CD4-positive, alpha-beta T cell treated with Interleukin-21 for 1 hour (primary cell): Measurements from ENCODE around the gene WDR54.
"Not testable (repeated sequence)": the region's sequence is repeated elsewhere in the genome, so short reads cannot be mapped to it uniquely, and the experiment has no call there.

Experiments used
- DNase-seq: peaks from one replicate; pipeline ENCODE4 v3.0.0-alpha.2; 2020

WDR54 gene

DNA sequence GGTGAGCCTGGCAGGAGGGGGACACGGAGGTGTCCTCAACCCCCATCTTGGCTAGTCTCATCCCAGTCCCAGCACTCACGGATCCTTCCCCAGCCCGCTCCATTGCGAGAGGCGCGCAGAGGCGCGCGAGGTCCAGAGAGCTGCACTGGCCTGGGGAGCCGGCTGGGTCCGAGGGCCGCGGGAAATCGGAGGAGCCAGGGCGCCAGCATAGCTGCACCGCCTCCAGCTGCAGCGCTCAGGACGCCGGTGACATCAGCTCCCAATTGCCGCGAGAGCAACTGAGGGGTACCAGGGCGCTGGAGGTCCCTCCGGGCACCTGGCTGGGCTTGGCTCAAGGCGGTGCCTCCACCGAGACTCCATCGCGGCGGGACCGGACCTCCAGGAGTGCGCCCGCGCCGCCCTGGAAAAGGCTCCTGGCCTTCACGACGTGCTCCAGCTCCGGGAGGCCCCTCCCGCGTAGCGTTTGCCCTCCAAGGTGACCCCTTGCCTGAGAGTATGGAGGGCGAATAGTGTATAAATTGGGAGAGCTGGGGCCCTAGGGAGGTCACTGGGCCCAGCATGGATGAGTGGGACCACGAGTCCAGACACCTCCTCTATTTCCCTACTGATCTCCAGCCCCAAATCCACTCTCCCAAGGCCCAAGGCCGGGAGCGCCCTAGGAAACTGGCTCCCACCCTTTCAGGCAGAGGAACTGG is 14.7 kb downstream of the WDR54 start:
- no peak for DNase-seq

DNA sequence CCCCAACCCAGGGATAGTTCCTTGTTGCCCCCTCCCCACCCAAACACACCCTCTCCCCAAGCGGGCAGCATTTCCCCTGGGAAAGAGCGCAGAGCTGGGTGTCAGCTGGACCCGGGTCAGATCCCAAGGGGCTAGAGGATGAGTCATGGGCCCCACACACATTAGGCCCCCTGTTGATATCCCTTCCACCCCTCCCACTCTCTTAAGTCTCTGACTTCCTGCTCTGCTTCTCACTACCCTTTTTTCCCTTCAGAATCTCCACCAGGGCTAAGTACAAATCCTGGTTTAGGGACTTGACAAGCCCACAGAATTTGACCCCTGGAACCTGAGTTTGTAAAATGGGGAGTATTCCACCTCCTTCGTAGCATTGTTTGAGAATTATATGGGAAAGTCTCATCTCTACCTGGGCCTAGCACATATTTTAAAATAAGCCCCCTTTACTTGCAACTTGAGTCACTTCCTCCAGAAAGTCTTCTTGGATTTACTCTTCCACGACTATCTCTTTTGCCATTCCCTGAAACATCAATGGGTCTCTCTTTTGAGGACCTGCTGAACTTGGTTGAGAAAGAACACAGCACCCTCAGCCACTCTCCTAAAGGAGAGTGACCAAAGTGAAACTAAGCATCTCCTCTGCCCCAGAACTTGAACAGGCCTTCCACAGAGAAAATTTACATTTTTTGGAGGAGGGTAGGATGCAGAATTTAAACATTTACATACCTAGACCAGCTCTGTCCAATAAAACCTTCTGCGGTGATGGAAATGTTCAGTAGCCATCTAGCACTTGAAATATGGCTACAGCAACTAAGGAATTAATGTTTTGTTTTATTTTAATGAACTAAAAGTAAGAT is 15.5 kb downstream of the WDR54 start:
- DNase-seq = no peak

DNA sequence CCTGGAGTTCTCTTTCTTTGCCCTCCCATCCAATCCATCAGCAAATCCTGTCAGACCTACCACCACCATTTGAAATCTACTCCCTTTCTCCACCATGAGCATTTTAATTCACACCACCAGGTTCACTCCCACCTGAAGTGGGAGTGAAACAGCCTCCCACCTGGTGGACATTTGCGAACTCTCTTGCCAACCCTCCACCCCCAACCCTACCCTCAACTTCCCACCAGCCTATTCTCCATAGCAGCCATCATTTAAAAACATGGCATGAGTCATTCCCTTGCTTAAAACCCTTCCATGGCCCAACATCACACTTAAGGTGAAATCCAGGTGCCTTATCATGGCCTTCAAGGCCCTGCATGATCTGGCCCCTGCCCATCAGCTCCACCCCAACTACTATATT is 16.7 kb downstream of the WDR54 start:
- no peak for DNase-seq

DNA sequence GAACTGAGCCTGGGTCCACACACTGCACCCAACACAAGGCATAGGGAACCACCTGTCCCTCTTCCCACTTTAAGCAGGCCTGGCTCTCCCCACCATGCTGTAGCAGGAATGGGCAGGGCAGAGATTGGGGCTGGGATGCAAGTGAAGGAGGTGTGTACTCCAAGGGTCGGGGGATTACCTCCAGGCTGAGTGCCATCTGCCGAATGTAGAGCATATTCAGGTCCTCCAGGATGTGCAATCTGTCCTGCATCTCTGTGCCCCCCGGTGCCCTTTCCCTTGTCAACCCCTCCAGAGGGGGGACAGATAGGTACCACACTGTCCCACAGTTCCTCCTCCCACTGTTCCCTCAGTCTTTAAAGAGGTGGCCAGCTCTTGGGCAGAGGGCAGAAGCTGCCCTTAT is 17.8 kb downstream of the WDR54 start:
- DNase-seq = no peak

DNA sequence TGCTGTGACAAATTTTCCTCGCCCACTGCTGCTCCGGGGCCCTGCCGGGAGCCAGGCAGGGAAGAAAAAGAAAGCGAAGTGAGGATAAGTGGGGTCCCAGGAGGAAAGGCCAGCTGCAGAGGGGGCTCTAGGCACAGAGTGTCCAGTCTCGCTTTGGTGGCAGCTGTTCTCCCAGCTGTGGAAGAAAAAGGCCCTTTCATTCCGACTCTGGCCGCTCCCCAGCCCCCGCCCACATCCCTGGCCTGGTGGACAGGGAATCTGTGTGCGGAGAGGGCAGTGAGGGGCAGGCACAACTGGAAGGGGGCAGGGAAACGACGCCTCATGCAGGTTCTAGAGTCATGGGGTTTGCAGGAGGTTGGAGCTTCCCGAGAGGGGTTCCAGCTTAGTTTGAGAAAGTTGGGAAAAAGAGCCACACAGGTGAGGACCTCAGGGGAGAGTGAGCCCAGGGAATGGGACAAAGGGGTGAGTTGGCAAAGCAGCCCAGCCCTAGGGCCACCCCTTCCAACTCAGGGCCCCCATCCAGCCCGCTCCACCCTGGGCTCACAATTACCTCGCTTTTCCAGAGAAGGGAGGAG is 18.4 kb downstream of the WDR54 start:
- DNase-seq = no peak

DNA sequence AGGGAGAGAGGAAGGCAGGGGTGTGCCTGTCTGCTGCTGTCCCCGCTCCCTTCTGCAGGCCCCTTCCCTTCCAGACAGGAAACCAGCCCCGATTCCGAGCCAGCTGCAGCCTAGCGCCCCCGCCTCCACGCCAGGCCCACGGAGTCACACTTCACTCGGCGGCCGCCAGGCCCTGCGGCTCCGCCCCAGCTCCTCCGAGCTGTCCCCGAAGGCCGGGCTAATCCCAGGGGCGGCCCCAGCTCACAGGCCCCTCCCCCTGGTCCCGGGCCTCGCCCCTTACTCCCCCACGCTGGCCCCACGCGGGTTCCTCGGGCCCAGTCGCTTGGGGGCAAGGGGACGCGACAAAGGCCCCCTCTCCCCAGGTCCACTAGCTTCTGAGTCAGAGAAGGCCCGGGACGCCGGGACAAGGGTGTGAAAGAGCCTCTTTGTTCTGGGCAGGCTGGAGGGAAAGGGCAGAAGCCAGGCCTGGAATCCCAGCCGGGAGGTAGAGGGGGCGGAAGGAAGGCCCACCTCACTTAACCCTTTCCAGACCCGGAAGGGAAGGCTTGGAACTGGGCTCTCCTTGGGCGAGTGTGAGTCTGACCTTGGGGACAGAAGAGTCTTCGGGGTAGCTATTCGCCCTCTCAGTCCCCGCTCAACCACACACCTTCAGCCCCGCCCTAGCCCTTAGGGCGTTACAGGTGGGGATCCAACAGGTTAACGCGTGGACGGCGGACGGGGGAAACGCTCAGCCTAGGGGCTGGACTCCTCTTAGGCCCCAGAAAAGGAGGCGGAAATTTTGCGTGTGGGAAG is 19.0 kb downstream of the WDR54 start:
- peak; percentile 47 for DNase-seq

DNA sequence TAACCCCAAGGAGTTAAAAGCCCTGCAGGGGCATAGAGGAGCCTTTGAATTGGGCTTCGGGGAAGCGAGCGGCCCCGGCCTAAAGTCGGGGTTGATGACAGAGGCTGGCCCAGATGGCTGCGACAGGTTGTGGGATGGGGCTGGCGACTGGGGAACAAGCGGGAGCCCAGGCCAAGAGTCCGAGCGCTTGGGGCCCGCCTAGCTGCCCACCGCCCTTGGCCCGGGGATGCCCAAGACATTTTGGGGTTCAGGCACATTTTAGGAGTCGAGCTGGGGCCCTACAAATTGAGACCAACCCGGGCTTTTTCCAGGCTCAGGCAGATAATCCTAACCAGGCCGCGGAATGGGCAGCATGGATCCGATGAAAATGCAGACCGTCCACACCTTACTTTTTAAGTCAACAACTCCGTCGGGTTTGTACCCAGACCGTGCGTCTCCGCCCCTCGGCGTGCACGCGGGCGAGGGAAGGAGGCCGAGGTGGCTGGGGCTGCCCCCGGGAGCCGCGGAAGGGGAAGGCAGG is 19.7 kb downstream of the WDR54 start:
- no peak for DNase-seq

DNA sequence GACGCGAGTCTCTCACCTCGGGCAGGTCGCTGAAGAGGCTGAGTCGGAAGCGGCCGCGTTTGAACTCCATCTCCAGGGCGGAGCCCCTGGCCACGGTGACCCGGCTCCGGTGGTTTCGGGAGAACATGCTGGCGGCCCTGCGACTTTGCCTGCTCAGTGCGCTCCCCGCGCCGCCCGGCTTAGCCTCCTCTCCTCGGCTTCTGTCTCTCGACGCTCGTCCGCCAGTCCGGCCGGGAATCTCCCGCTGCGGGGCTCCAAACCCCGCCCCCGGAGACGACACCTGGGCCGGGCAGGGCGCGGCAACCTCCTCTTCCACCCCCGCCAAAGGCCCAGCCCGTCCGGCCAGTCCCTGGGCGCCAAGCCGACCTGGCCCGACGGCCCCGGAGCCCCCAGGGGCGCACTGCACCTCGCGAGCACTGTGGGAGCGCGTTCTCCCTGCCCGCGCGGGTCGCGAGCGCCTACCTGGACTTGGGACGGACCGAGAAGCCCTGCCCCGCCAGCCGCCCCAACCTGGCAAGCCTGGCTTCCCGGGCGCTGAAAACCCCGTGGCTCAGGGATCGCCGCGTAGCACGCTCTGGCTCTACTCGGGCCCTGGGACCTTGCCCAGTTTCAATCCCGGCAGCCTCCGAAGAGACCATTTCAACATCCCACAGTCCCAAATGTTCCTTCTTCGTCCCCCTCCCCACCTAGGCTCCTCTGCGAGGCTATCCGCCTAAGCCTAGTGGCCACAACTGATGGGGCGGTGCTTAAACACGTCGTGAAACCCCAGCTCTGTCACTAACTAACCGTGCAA is 20.4 kb downstream of the WDR54 start, which contains the start of gene RTKN:
TSS of gene RTKN (minus strand) at position 248 of the 793 bp plus-strand sequence. CDS start at position 127, 121 bp downstream.
- peak; percentile 44 for DNase-seq

DNA sequence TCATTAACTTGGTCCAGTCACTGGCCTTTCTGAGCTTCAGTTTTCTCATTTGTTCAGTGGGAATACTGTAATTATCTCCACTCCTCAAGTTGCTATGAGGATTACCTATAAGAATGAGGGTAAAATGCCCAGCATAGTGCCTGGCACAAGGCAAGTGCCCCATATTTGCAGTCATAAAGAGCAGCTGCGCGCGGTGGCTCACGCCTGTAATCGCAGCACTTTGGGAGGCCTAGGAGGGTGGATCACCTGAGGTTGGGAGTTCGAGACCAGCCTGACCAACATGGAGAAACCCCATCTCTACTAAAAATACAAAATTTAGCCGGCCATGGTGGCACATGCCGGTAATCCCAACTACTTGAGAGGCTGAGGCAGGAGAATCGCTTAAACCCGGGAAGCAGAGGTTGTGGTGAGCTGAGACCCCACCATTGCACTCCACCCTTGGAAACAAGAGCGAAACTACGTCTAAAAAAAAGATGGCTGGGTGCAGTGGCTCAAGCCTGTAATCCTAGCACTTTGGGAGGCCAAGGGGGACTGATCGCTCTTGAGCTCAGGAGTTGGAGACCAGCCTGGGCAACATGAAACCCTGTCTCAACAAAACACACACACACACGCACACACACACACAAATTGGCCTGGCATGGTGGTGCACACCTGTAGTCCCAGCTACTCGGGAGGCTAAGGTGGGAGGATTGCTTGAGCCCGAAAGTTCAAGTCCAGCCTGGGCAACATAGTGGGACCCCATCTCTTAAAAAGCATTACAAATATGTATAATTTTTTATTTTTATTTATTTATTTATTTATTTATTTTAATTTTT is 21.2 kb downstream of the WDR54 start:
- DNase-seq = not testable (repeated sequence)

DNA sequence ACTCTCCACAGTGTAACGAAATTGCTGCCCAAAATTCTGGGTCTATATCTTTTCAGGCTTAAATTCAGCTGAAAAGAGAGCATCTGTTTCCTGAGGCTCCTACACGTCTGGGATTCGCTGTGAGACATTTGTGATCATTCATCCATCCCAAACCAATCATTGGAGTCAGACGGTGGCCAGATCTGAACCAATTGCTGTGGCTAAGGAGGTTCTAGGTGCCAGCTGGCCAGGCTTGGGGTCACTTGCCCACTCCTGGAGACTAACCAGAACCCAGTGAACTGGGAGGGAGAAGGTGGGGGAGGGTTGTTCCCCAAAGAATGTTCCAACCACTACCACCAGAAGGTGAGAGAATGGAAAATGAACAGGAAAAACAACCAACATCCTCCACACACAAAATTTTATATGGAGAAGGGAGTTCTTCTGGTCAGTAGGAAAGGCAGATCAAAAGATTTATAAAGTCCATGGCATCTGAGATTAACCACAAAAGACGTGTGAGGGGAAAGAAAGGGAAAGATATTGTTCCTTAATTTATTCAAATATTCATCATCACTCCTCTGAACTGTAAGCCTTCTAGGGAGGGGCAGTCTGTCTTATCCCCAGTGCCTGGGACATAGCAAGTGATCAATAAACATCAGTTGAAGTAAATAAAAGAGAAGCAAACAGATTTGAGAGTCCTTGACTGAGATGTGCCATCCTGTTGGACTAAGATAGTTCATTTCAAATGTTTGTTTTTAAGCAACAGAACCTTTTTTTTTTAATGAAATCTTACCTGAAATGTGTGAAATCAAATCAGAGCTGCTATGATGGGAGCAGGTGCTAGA is 23.2 kb downstream of the WDR54 start:
- DNase-seq = no peak

DNA sequence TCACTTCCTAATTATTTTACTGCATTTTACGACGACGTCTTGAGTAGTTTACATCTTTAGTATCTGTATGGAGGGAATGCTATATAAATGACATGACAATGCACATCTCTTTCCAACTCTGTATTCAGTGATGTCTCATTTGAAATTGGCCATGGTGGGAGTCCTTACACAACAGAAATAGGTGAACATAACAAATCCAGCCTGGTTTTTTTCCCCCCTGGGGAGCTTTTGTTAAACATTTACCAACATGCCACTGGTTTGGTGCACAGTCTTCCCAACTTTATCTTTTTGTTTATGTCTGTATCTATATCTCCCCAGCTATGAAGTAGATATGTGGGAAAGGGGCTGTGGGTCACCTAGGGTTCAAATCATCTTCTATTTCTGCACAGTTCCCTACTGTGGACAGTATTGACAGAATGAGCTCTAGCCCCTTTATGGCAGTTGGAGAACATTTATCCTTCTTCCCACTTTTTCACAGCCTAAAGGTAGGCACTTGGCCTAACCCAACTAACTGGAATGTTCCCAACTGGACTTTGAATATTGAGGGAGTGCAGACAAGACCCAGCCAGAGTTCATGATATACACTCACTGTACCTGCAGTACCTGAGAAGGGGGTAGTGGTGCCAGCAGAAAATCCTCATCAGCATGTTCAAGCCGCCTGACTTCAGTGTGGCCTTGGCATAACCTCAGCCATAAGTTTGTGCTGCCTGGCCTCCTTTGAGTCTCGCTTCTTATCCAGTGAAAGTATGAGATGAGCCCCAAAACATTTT is 25.9 kb downstream of the WDR54 start:
- no peak for DNase-seq

DNA sequence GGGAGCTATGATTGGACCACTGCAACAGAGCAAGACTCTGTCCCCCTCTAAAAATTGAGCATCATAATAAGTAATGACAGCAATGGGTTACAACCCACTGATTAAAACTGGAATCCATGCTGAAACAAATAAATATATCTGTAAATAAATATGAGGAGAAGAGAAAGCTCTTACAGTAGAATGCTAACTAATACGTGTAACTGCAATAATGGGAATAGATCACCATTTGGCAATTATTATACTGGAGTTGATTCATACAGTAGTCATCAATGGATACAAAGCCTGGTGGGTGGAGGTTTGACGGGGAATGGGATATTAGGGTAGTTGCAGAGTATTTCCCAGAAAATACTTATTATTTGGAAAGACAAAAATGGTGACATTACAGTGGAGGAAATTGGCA is 27.2 kb downstream of the WDR54 start:
- no peak for DNase-seq

DNA sequence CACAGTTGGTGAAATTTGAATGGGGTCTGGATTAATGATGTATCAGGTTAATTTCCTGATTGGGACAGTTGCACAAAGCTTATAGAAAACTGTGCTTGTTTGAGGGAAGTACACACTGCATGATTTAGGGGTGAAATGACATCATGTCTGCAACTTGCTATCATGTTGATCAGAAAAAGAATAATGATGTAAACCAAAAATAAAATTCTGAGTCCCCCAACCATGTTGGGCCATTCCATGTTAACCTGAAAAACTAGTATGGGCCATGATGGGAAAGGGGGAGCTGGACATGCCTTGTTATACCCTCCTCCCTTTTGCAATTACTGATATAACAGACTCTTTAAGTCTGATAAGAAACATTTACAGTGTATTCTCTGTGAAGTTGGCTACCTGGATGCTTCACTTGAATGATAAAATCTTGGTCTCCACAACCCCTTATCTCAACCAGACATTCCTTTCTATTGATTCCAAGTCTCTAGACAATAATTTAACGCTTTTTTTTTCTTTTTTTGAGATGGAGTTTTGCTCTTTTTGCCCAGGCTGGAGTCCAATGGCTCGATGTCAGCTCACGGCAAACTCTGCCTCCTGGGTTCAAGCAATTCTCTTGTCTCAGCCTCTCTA is 29.1 kb downstream of the WDR54 start:
- no peak for DNase-seq

DNA sequence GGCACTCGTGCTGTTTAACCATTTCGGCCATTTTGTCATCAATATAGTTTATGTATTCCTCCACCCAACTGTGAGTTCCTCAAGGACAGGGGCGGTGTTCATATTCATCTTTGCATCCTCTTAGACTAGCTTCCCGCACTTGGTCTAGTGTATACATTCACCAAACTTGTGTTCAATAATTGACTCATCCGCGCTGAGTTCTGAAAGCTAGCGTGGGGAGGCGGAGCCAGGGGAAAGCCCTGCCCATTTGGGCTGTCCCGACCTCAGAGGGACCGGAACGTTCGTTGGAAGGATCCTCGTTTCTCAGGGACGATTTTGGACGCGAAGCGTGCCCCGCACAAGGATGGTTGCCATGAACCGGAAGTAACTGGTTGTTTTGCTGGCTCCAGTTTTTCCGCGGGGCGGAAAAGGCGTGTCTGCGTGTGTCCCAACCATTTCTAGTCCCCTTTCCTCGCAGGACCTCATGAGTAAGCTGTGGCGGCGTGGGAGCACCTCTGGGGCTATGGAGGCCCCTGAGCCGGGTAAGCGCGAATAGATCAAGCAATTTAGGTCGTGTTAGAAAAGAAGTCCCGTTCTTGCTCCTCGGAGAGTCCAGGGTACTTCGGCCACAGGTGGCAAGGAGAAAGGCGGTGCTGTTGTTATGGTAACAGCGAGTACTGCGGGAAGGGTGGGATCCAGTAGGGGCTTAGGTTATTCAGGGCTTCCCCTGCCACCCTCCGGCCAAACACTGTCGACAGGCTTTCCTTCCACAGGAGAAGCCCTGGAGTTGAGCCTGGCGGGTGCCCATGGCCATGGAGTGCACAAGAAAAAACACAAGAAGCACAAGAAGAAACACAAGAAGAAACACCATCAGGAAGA is 33.4 kb downstream of the WDR54 start, which contains the start of gene INO80B:
TSS of gene INO80B (plus strand) at position 434 of the 858 bp plus-strand sequence. CDS start at position 464, 30 bp downstream.
- DNase-seq = peak; percentile 99

DNA sequence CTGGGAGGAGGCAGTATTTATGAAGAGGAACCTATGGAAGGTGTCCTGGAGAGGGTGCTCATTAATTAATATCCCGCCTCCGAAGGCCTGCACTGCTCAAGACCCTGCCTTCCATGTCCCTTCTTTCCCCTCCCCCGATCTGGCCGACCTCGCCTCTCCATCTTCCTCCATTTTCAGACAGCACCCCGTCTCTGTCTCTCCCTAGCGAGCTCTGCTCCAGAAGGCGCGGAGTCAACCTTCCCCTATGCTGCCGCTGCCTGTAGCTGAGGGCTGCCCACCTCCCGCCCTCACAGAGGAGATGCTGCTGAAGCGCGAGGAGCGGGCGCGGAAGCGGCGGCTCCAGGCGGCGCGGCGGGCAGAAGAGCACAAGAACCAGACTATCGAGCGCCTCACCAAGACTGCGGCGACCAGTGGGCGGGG is 35.6 kb downstream of the WDR54 start:
- no peak for DNase-seq

DNA sequence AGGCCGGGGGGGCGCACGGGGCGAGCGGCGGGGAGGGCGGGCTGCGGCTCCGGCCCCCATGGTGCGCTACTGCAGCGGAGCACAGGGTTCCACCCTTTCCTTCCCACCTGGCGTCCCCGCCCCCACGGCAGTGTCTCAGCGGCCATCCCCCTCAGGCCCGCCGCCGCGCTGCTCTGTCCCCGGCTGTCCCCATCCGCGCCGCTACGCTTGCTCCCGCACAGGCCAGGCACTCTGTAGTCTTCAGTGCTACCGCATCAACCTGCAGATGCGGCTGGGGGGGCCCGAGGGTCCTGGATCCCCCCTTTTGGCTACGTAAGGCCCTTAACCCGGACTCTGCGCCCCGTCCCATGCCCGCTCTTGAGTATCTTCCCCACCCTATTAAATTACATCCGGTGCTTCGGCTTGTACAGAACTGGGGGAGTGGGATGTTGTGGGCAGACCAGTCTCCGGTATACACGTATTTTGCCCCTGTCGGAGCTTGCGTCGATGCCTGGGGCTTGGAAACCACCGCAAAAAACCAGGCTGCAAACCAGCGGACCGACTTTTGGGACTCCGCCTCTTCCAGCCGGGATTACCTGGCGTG is 36.1 kb downstream of the WDR54 start:
- DNase-seq = peak; percentile 86
